IMR-90 (cell line): ENCODE results near the gene FNBP1. TPM values are rescaled to one million over a fixed set of nuclear protein-coding genes. Genes with fewer than 3 reads are reported as not detected.
A peak's percentile ranks its signal among the peaks of the same experiment; 100 is the strongest.
"Not testable (repeated sequence)": the region's sequence is repeated elsewhere in the genome, so short reads cannot be mapped to it uniquely, and the experiment has no call there.

Source experiments
- ATAC-seq: fragments of 200-7000 bp; cut with Tn5 transposase; 2 replicates; pipeline ENCODE4 v1.9.1; 2020; ENCODE audit warnings: low read depth, mild to moderate bottlenecking, moderate library complexity
- BruUV-seq: library from RNA; stranded (reverse); fragments of 400-500 nt; replicated peaks from 2 replicates; lab custom pipeline; 2021; lab: Mats Ljungman, UMichigan
- CTCF ChIA-PET: fragments of 300-600 bp; formaldehyde crosslinking; extraction: SDS; loops from one replicate; lab custom pipeline; 2021; ENCODE audit warnings: antibody characterized with exemption; lab: Yijun Ruan, JAX
- POLR2A ChIA-PET: fragments of 300-600 bp; sonication (Branson Sonifier 250); formaldehyde crosslinking; loops from one replicate; lab custom pipeline; 2022; ENCODE audit warnings: antibody characterized with exemption; ENCODE audit not compliant: unreplicated experiment; lab: Charles Lee
- DNase-seq: peaks from one replicate; pipeline ENCODE4 v3.0.0; 2013
- H2AFZ ChIP-seq: replicated peaks from 2 replicates; pipeline ENCODE3; 2013; ENCODE audit warnings: low read length, mild to moderate bottlenecking; ENCODE audit not compliant: poor library complexity
- H2AK5ac ChIP-seq: 2 replicates; pipeline ENCODE4 v1.6.1; 2013; ENCODE audit warnings: low read depth, low read length, inconsistent platforms
- H2AK9ac ChIP-seq: replicated peaks from 2 replicates; pipeline ENCODE3; 2013; ENCODE audit warnings: mild to moderate bottlenecking, low read depth, low read length, moderate library complexity; ENCODE audit not compliant: poor library complexity
- H2BK120ac ChIP-seq: 2 replicates; pipeline ENCODE4 v1.6.1; 2013; ENCODE audit warnings: low read depth, low read length, inconsistent platforms
- H2BK15ac ChIP-seq: 3 replicates; pipeline ENCODE4 v1.6.1; 2013; ENCODE audit warnings: low read depth, low read length, inconsistent platforms
- H2BK20ac ChIP-seq: 2 replicates; pipeline ENCODE4 v1.6.1; 2013; ENCODE audit warnings: low read depth, mild to moderate bottlenecking, inconsistent platforms, low read length, moderate library complexity
- H2BK5ac ChIP-seq: 2 replicates; pipeline ENCODE4 v1.6.1; 2013; ENCODE audit warnings: mild to moderate bottlenecking, low read depth, low read length, inconsistent platforms; ENCODE audit not compliant: poor library complexity, severe bottlenecking
- H3K14ac ChIP-seq: replicated peaks from 2 replicates; pipeline ENCODE4 v1.6.1; 2013; ENCODE audit warnings: low read depth, low read length, inconsistent platforms
- H3K18ac ChIP-seq: 2 replicates; pipeline ENCODE4 v1.6.1; 2013; ENCODE audit warnings: low read depth, low read length, control low read depth
- H3K23ac ChIP-seq: 2 replicates; pipeline ENCODE4 v1.6.1; 2013; ENCODE audit warnings: low read depth, low read length, inconsistent platforms
- H3K27ac ChIP-seq: 2 replicates; pipeline ENCODE4 v1.5.1; 2013; ENCODE audit warnings: mild to moderate bottlenecking, control low read depth, low read length; ENCODE audit not compliant: insufficient read depth
- H3K27me3 ChIP-seq: 2 replicates; pipeline ENCODE4 v1.6.1; 2013; ENCODE audit warnings: low read length; ENCODE audit not compliant: control insufficient read depth, insufficient read depth
- H3K36me3 ChIP-seq: 2 replicates; pipeline ENCODE4 v1.6.1; 2013; ENCODE audit warnings: low read length, mixed read lengths; ENCODE audit not compliant: control insufficient read depth, insufficient read depth
- H3K4ac ChIP-seq: 2 replicates; pipeline ENCODE4 v1.6.1; 2013; ENCODE audit warnings: low read depth, low read length, inconsistent platforms
- H3K4me1 ChIP-seq: 2 replicates; pipeline ENCODE4 v1.6.1; 2013; ENCODE audit warnings: low read length, mixed read lengths; ENCODE audit not compliant: control insufficient read depth, insufficient read depth
- H3K4me2 ChIP-seq: 2 replicates; pipeline ENCODE4 v1.6.1; 2013; ENCODE audit warnings: low read depth, mild to moderate bottlenecking, control low read depth, low read length, moderate library complexity
- H3K4me3 ChIP-seq: 2 replicates; pipeline ENCODE4 v1.5.1; 2013; ENCODE audit warnings: low read depth, mild to moderate bottlenecking, control low read depth, low read length, moderate library complexity; ENCODE audit not compliant: insufficient read depth
- H3K56ac ChIP-seq: 2 replicates; pipeline ENCODE4 v1.6.1; 2013; ENCODE audit warnings: low read length, inconsistent platforms; ENCODE audit not compliant: insufficient read depth; ENCODE audit errors: extremely low read depth
- H3K79me1 ChIP-seq, 2 experiments: 2 replicates each; pipeline ENCODE4 v1.6.1; 2013; ENCODE audit warnings: low read length in 2 of 2, inconsistent platforms in 1 of 2, low read depth in 1 of 2
- H3K9ac ChIP-seq: 2 replicates; pipeline ENCODE4 v1.6.1; 2013; ENCODE audit warnings: low read depth, low read length, control low read depth
- H3K9me1 ChIP-seq: 2 replicates; pipeline ENCODE4 v1.6.1; 2013; ENCODE audit warnings: low read length, inconsistent platforms; ENCODE audit not compliant: insufficient read depth
- H3K9me3 ChIP-seq: 2 replicates; pipeline ENCODE4 v1.6.1; 2013; ENCODE audit warnings: low read length; ENCODE audit not compliant: control insufficient read depth, insufficient read depth
- H4K20me1 ChIP-seq: 2 replicates; pipeline ENCODE4 v1.6.1; 2013; ENCODE audit warnings: low read length, inconsistent platforms; ENCODE audit not compliant: insufficient read depth
- H4K5ac ChIP-seq: 2 replicates; pipeline ENCODE4 v1.6.1; 2013; ENCODE audit warnings: mild to moderate bottlenecking, low read depth, low read length, control low read depth
- H4K8ac ChIP-seq, 2 experiments: 2 replicates each; pipeline ENCODE4 v1.6.1; 2013; ENCODE audit warnings: low read depth in 2 of 2, low read length in 2 of 2, control low read depth in 1 of 2, inconsistent platforms in 1 of 2
- H4K91ac ChIP-seq: 2 replicates; pipeline ENCODE4 v1.6.1; 2013; ENCODE audit warnings: low read depth, low read length, inconsistent platforms; ENCODE audit not compliant: insufficient read depth
- RAD21 ChIP-seq: IDR thresholded peaks from 2 replicates; pipeline ENCODE4 v1.6.1; 2012; ENCODE audit warnings: low read length, improper control_type of control experiment
- WGBS, 2 experiments: methylation state at CpG; one replicate each; pipeline versions ENCODE4 v1.1.5 to v1.1.7; 2013; ENCODE audit warnings: missing lambda C conversion rate in 2 of 2; ENCODE audit not compliant: insufficient read length in 1 of 2; ENCODE audit errors: extremely low coverage in 2 of 2; 5-methylcytosine and 5-hydroxymethylcytosine counted together
- dilution Hi-C: fragments of 300-500 bp; cut with HindIII; formaldehyde crosslinking; loops from one replicate; pipeline ENCODE4 v1.14.3; 2018; ENCODE audit warnings: low sequenced_read_pairs; ENCODE audit not compliant: unreplicated experiment
- in situ Hi-C: fragments of 300-500 bp; cut with MboI; formaldehyde crosslinking; loops from 3 replicates; pipeline ENCODE4 v1.14.3; 2019; ENCODE audit warnings: low sequenced_read_pairs, inconsistent platforms, mixed read lengths
- intact Hi-C: fragments of 100-400 bp; cut with micrococcal nuclease; formaldehyde crosslinking; loops from 2 replicates; pipeline ENCODE4 v1.10.0; 2022
- polyA plus RNA-seq, 3 experiments: library from polyadenylated mRNA; depleted of rRNA; stranded (reverse); fragments of >200 nt; gene quantifications; 2 replicates each; pipeline ENCODE4 v1.2.3, GENCODE V29; 2012; ENCODE audit warnings: low replicate concordance in 1 of 3
- total RNA-seq: library from RNA; depleted of rRNA; stranded (reverse); fragments of >200 nt; gene quantifications from 2 replicates; pipeline ENCODE4 v1.2.3, GENCODE V29; 2012

FNBP1 gene
- total and polyA plus RNA-seq, 2 of the 4 experiments (the other 2 are of a cell fraction) = 10.3 to 15.4 TPM

DNA sequence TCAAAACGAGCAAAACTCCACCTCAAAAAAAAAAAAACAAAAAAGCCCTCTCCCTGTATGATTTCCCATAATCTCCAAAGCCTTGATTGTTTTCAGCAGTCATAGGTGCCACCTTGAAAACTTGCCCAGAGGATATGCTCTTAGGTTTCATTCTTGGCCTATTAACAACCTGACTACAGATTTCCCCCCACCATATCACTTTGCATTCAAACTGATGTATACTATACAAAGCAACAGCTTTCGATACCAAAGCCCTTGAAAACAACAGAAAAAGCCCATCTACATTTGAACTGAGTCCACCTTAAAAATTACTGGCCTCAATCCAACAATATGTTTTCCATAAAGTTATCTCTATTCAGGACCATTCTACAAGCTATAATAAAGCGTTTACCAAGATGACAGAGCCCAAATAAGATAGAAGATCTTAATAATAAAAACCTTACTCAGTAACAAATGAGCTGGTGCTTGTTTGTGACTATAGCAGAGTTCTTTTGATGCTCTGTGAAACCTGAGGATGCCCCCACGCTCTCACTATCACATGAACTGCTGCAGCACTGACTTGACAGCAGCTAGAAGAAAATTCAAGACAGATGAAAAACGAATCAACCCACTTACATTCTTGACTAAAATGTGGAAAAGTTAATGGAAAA, 44.4 kb downstream of the FNBP1 start:
- no peak overlapping the region for H2BK120ac ChIP-seq
- H3K9me1 ChIP-seq = no peaks in the 10 kb centered on the region
- intact Hi-C loops (no loop called here), in situ Hi-C loops (no loop called here), dilution Hi-C loops (no loop called here)
- no peaks in the 10 kb centered on the region for H3K9me3 ChIP-seq
- no peak overlapping the region for H4K5ac ChIP-seq
- no peak for TF ChIP-seq RAD21
- no peak overlapping the region for H3K27ac ChIP-seq
- ChIA-PET POLR2A (no interaction called here), CTCF (no interaction called here)
- DNase-seq = no peak
- H3K27me3 ChIP-seq = no peaks in the 10 kb centered on the region
- no peak overlapping the region for H3K4ac ChIP-seq
- H3K4me2 ChIP-seq = no peak overlapping the region
- no peak overlapping the region for H3K18ac ChIP-seq
- H3K14ac ChIP-seq = no peak overlapping the region
- no peak overlapping the region for H3K23ac ChIP-seq
- peaks cover 8% of the 10 kb centered on the region for H3K4me1 ChIP-seq
- no peak overlapping the region for H2AK5ac ChIP-seq
- peaks cover 13 to 22% of the 10 kb centered on the region in 2 experiments for H3K79me1 ChIP-seq
- no peak overlapping the region for H2BK15ac ChIP-seq
- no peak overlapping the region for H2BK5ac ChIP-seq
- no peak overlapping the region for H2BK20ac ChIP-seq
- H2AK9ac ChIP-seq = no peak overlapping the region
- BruUV-seq = no TSS peak
- H3K56ac ChIP-seq = no peak overlapping the region
- peak overlapping the region; percentile 29; the same call in 1 of the 2 replicates for H3K9ac ChIP-seq
- H3K4me3 ChIP-seq = no peak overlapping the region
- H2AFZ ChIP-seq = no peak overlapping the region
- peaks cover 7% of the 10 kb centered on the region; the same call in 1 of the 2 replicates for H4K20me1 ChIP-seq
- WGBS, 2 experiments = no CpG with 5 or more reads among the region's 5 CpGs
- H4K8ac ChIP-seq = no peak overlapping the region
- no peak for ATAC-seq
- peaks cover 2% of the 10 kb centered on the region; the same call in 1 of the 2 replicates for H3K36me3 ChIP-seq
- no peak overlapping the region for H4K91ac ChIP-seq

DNA sequence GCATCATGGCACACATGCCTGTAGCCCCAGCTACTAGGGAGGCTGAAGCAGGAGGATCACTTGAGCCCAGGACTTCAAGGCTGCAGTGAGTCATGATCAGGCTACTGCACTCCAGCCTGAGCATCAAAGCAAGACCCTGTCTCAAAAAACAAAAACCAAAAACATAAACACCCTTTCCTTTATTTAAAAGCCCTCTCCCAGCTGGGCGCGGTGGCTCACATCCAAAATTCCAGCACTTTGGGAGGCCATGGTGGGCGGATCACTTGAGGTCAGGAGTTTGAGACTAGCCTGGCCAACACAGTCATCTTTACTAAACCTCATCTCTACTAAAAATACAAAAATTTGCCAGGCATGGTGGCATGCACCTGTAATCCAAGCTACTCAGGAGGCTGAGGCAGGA, 45.3 kb downstream of the FNBP1 start:
- H3K18ac ChIP-seq, POLR2A ChIA-PET, intact Hi-C loops, H2AK5ac ChIP-seq, H2BK120ac ChIP-seq, H3K4me3 ChIP-seq, H3K4me2 ChIP-seq, H3K9ac ChIP-seq, in situ Hi-C loops, H4K20me1 ChIP-seq, H3K36me3 ChIP-seq, H2AFZ ChIP-seq, dilution Hi-C loops, H3K4me1 ChIP-seq, H3K27ac ChIP-seq, H2BK5ac ChIP-seq, H2AK9ac ChIP-seq, H3K14ac ChIP-seq, ATAC-seq, H4K5ac ChIP-seq, H3K9me3 ChIP-seq, CTCF ChIA-PET, H4K8ac ChIP-seq, H2BK20ac ChIP-seq, H3K4ac ChIP-seq, H3K23ac ChIP-seq, H3K27me3 ChIP-seq, BruUV-seq, H4K91ac ChIP-seq, DNase-seq, H3K56ac ChIP-seq, H3K9me1 ChIP-seq, H2BK15ac ChIP-seq: not testable (repeated sequence)
- WGBS, 2 experiments = no CpG with 5 or more reads among the region's 3 CpGs
- peaks cover 13 to 22% of the 10 kb centered on the region in 2 experiments for H3K79me1 ChIP-seq
